ENCODE results near the gene FGFBP2. TPM values are rescaled to one million over a fixed set of nuclear protein-coding genes. Genes with fewer than 3 reads are reported as not detected.

Gene FGFBP2, protein sequence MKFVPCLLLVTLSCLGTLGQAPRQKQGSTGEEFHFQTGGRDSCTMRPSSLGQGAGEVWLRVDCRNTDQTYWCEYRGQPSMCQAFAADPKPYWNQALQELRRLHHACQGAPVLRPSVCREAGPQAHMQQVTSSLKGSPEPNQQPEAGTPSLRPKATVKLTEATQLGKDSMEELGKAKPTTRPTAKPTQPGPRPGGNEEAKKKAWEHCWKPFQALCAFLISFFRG
- not detected for total RNA-seq

GRCh38 chr4:15963001-15963451 is at the start of gene FGFBP2:
TSS of gene FGFBP2 (minus strand) at chr4:15963175. CDS start at chr4:15963129, 46 bp downstream.
- DNase-seq: no peak

- DNase-seq: no peak
Measured at GRCh38 chr4:16011173-16011572, 48.2 kb upstream of the FGFBP2 start.

DNA sequence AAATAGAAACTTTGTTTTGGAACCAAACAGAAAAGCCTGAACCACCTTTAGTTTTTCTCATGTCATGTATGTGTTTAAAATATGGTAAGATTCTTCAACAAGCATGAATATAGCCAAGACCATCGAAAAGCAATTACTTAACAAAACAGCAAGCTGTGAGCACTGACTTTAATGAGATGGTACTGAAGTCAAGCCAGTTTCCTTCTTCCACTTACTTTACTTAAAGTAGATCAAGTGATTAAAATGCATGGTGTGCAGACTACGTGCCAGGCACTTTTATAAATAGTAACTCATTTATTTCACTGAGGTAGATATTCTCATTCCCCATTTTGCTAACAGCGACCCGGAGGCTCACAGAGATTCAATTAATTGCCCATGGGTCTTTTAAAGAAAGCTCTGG is 46.2 kb upstream of the FGFBP2 start:
- no peak for DNase-seq

DNA sequence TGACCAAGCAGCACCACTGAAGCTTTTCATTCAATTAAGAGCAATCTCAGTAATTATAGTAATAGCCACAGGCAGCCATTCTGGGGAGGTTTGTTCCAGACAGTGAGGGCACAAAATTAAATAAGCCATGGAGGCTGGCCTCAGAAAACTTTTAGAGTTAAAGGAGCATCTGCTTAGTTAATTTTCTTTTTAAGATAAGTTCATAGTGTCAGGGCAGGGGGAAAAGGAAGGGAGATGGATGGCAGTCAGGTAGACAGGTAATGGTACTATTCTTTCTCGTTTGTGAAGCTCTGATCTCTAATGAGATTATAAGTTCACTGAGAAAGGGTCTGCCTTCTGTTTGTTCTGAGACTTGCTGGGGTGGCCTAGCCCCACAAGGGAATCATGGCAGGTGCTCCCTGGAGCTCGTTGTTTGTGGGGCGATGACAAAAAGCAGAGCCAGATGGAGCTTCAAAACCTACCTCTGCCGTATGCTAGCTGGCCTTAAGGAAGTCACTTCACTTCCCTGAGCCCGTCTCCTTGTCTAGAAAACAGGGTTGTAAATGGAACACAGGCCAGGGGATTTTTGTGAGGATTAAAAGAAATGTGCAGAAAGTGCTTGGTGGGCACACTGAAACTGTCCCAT is 44.6 kb upstream of the FGFBP2 start:
- DNase-seq: no peak

DNA sequence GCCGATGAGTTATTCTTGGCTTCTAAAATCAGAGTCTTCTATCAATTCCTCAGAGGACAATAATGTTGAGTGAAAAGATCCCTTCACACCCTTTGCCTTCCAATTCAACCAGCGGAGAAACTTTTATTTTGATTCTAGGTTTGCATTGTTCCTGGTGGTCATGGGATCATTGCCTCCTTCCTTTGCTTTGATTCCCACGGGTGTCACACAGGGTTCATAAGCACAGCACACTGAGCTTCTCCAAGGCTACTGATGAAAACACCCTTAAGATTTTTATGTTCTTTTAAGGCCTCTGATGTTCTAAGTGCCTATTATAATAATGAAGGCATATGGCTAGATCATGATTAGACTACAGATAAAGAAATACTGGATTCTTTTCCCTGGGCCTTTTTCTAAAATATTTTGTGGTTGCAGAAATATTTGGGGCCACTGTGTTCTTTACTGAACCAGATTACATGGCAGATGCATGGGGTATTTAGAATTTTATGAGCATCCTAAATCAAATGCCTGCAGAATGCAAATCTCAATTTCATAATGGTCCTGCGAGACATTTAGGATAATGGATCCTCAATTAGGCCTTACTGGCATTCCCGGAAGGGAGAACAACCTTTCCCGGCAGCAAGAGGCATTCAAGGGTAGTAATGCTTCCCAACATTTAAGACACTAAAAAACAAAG is 43.9 kb upstream of the FGFBP2 start:
- no peak for DNase-seq

DNA sequence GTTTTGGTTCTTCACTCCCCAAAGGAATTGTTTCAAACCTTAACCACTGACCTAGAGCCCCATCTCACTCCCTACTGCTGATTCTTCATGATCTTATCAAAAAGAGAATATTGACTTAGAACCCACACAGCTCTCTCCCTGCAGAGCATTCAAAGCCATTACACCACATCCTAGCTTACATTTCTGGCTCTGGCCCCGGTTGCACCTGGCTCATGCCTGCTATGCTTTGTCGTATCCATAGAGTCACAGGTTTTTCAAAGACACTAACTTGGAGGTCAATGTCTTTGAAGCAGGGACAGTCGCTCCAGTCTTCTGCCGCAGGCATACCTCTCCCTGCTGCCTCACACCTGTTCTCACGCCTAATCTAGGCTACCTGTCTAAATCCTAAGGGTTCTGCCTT is 42.7 kb upstream of the FGFBP2 start:
- no peak for DNase-seq

DNA sequence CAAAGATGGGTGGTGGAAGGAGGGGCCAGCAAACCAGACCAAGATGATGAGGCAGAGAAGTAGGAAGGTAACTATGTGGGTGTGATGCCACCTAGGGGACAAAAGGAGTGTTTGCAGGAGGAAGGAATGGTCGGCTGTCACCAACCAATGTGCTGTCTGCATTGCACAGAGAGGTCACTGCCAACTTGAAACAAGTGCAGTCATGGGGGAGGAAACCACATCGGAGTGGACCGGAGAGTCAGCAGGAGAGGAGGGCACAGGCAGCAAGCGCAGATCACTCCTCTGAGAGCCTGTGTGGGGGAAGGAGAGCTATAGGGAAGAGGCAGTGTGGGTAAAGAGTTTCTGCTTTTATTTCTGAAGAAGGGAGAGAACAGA is 38.5 kb upstream of the FGFBP2 start:
- DNase-seq: peak; percentile 5

GRCh38 chr4:16000708-16001483 is 37.9 kb upstream of the FGFBP2 start:
- DNase-seq: no peak

DNA sequence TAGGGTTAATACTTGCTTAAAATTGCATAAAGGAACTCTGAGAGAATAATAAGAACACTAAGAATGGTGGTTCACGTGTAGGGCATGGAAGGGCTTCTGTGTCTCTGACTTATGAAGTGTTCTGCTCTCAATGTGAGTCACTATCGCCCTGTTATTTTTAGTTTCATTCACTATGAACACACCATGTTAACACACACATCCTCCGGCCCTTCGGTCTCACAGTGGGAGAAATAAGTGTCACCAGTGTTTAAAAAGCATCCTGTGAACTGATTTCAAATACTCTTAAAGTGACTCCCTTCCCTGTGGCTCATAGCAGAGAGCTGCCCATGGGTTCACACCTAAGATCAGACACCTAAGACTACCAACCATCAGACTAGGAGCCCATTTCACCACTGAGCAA is 33.8 kb upstream of the FGFBP2 start:
- no peak for DNase-seq

- no peak for DNase-seq
Measured at GRCh38 chr4:15995826-15996225, 32.9 kb upstream of the FGFBP2 start.

DNA sequence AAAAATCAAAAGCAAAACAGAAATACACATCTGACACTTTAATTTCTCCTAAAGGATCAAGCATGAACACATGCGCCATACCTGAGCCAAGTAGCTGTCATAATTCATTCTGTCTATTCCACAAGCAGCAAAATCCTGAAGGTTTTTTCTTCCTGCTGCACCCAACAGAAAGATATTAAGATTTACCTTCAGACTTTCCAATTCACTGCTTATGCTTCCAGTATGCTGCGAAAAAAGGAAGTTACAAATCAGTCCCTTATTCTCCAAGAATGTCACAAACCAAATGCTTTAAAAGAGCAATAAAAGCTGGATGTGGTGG is 29.2 kb upstream of the FGFBP2 start:
- DNase-seq: no peak

GRCh38 chr4:15990570-15991285 is 27.8 kb upstream of the FGFBP2 start:
- DNase-seq: no peak

DNA sequence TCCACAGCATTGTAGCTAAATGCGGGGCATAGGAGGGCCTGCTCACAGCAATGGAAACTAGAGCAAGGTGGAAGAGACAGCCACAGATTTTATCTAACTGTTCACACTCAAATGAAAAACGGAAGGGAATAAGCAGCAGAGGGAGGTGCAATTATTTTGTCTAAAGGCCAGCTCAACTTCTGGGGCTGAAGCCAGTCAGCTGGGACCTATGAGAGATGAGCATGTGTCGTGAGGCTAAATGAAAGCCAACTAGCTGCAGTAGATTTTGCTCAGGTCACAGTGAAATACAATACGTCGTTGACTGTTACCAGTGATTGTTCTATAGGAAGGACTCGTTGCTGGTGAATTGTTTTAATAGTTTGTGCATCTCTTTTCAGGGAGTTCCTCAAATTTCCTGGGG is 26.4 kb upstream of the FGFBP2 start:
- DNase-seq: no peak

GRCh38 chr4:15988222-15988621 is 25.2 kb upstream of the FGFBP2 start:
- DNase-seq: no peak

DNA sequence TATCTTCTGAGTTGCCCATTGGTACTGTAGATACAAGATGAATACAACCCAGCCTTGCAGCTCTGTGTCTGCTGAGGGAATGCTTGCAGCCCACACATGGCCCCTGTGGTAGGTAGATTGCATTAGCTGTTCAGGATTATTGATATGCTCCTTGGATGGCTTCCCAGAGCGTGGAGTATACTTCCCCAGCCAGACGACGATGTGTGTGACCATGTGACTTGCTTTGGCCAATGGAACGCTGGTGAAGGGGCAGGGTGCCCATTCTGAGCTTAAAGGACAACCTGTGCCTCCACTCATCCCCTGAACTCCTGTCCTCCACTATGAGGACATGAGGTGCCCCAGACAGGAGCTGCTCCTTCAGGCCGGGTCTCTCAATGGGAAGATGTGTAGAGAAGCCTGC is 23.9 kb upstream of the FGFBP2 start:
- DNase-seq: no peak

DNA sequence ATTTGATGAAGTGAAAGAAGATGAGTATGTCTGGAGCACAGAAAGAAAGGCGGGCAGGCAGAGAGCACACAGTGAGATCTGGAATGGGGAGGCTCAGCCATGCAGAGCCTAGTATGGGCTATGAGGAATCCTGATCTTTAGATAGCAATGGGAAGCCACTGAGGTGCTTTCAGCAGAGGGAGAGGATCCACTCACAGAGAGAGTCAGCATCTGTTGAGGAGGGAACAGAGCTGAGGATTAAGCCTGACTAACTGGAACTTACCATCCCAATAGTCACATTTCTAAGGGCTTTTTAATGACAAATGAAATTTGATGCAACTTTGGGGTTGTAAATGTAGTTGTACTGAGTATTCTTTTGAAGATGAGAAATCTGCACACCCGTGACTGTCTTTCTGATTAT is 20.6 kb upstream of the FGFBP2 start:
- no peak for DNase-seq

DNA sequence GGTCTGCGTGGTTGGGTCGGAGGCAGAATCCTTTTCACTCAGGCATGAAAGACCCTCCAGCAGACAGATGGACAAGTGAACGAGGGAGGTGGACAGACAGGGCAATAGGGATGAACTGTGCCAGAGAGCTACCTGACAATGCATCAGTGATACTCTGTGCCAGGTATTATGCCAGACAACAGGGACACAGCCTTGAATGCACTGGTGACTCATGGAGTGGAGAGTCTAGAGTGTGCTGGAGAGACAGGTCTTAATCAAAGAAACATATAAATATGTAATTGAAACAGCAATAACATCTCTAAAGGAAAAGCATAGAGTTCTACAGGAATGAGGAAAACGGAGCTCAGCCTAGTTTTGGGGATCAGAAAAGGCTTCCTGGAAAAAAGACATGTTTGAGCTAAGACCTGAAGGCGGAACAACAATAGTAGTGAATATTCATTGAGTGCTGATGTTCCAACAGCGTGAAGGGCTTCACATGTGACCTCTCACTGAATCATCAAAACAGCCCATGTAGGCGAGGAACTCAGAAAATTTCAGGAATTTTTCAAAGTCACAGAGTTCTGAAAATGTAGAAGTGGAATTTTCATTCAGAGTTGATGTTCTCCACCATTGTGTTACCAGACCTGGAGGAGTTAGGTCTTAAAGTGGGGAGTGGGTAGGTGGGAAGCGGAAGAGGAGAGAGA is 20.0 kb upstream of the FGFBP2 start:
- DNase-seq: no peak

DNA sequence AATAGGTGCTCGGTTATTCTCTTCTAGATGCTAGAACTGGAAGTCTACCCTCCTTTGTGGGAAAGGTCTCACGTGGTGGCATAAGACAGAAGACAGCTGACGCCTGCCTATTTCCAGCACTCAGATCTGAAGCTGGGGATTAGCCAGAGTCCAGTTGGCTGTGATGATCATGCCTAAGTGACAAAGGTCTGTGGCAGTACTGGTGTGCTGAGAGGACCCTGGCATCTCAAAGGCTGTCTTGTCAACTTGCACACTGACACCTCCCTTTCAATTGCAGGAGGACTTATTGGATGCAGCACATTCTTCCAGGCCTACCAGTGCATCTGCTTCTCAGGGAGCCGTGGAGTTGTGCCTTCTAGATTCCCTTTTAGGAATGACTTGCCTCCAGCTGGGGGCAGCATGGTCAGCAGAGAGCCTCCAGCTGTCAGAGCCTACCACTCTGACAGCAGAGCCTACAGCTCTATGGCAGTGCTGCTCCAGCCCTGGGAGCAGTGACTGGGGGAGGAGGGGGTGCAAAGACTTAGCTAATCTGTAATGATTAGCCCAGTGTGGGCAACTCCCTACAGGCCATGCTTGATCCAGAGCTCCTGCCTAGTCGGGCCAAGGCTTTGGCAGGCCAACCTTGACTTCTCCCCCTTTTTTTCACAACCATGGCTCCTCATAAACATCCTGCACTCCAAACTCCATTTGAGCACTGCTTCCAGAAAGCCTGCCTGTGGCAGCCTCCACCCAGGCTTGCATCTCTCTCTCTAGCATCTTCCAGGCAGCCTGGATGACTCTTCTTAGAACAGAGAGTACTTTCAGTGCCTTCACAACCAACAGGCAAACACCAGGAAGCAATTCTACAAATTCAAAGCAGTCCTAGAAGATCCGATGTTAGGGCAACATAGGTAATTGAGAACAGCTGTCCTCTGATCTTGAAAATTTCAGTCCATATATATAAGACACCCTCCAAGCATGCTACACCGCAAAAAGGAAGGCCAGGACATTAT is 13.8 kb upstream of the FGFBP2 start:
- no peak for DNase-seq

GRCh38 chr4:15971068-15971801 is 8.3 kb upstream of the FGFBP2 start:
- DNase-seq: no peak

- DNase-seq: no peak
Measured at GRCh38 chr4:15968551-15969300, 5.8 kb upstream of the FGFBP2 start.
